Measurements from ENCODE around the gene ALPL.

DNA sequence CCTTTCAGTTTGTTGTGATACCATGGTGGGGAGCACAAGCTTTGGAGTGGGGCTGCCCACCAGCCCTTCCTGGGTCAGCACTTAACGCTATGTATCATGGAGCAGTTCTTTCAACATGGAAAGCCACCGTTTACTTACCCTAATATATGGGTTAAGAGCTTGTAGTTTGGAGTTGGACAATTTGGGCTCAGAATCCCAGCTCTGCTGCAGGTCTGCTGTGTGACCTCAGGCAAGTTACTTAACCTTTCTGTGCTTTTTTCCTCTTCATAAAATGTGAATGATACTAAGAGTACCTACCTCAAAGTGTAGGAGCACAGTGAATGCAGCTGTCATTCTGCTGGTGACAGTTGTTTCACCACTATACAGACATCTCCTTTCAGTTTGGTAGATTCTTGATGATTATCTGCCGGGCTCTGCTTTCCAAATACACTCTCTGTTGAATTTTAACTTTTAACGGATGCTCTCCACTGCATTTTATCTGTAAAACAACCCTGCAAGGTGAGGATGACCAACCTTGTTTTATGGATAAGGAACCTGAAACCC is 23.8 kb downstream of the ALPL start:
- TF ChIP-seq POLR2A (IDR thresholded peaks at IDR 0.05), result no peak
- TF ChIP-seq, protein P1, sequence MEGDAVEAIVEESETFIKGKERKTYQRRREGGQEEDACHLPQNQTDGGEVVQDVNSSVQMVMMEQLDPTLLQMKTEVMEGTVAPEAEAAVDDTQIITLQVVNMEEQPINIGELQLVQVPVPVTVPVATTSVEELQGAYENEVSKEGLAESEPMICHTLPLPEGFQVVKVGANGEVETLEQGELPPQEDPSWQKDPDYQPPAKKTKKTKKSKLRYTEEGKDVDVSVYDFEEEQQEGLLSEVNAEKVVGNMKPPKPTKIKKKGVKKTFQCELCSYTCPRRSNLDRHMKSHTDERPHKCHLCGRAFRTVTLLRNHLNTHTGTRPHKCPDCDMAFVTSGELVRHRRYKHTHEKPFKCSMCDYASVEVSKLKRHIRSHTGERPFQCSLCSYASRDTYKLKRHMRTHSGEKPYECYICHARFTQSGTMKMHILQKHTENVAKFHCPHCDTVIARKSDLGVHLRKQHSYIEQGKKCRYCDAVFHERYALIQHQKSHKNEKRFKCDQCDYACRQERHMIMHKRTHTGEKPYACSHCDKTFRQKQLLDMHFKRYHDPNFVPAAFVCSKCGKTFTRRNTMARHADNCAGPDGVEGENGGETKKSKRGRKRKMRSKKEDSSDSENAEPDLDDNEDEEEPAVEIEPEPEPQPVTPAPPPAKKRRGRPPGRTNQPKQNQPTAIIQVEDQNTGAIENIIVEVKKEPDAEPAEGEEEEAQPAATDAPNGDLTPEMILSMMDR (IDR thresholded peaks at IDR 0.05), result no peak
